Testis (tissue), 3 donors: Measurements from ENCODE around the gene GMDS. TPM values are rescaled to one million over a fixed set of nuclear protein-coding genes. Genes with fewer than 3 reads are reported as not detected.

Source experiments
- DNase-seq: peaks from one replicate; pipeline ENCODE4 v3.0.0-alpha.2; 2019
- H3K27ac ChIP-seq, 2 donors: fragments of 200-600 bp; sonication (generic); one replicate each; pipeline ENCODE4 v1.5.1; 2019
- H3K27me3 ChIP-seq: fragments of 200-600 bp; sonication (generic); one replicate; pipeline ENCODE4 v1.5.1; 2019
- H3K36me3 ChIP-seq: fragments of 200-600 bp; sonication (generic); one replicate; pipeline ENCODE4 v1.5.1; 2017; ENCODE audit warnings: low read depth; ENCODE audit errors: missing control alignments
- H3K4me1 ChIP-seq: fragments of 200-600 bp; sonication (generic); one replicate; pipeline ENCODE4 v1.5.1; 2019
- H3K4me3 ChIP-seq, 2 donors: fragments of 200-600 bp; sonication (generic); one replicate each; pipeline ENCODE4 v1.5.1; 2017 to 2019
- H3K9me3 ChIP-seq: fragments of 200-600 bp; sonication (generic); one replicate; pipeline ENCODE4 v1.5.1; 2017
- CTCF ChIP-seq, 3 experiments: fragments of 450-650 bp in 2 of 3; fragments of 200-600 bp in 1 of 3; sonication (generic) in 1 of 3; IDR thresholded peaks; one replicate each; pipeline ENCODE4 v1.5.1; 2016 to 2019; ENCODE audit warnings: antibody characterized with exemption in 3 of 3, mild to moderate bottlenecking in 2 of 3, moderate library complexity in 1 of 3
- POLR2A ChIP-seq: fragments of 450-650 bp; IDR thresholded peaks from one replicate; pipeline ENCODE4 v1.6.1; 2017; ENCODE audit warnings: antibody characterized with exemption, mild to moderate bottlenecking, moderate library complexity
- WGBS, 2 donors: methylation state at CpG; one replicate each; pipeline ENCODE4 v1.1.5; 2018; 5-methylcytosine and 5-hydroxymethylcytosine counted together
- intact Hi-C: fragments of 100-400 bp; cut with DNase I; formaldehyde crosslinking; loops from one replicate; pipeline ENCODE4 v1.15.1; 2023; ENCODE audit warnings: low total_unique reads
- polyA plus RNA-seq: library from polyadenylated mRNA; stranded (reverse); fragments of 350-450 nt; fragmentation: Illumina TruSeq; extraction: RNeasy Lipid Tissue Mini Kit (QIAGEN cat#74804); gene quantifications from one replicate; pipeline ENCODE4 v1.2.3, GENCODE V29; 2014; ENCODE audit warnings: low read depth, low replicate concordance; ENCODE audit not compliant: insufficient read depth
- total RNA-seq, 2 donors: library from RNA; depleted of rRNA; stranded (reverse); fragments of >200 nt; gene quantifications; one replicate each; pipeline ENCODE4 v1.2.3, GENCODE V29; 2016

Gene GMDS
- total and polyA plus RNA-seq, 3 donors from 2014 or later, result 19.6 to 31.1 (median 22.2) TPM

GRCh38 chr6:1636272-1636825, 609.1 kb downstream of the GMDS start:
- no peaks in the 10 kb centered on the region for H3K27me3 ChIP-seq
- no peak overlapping the region for H3K4me3 ChIP-seq
- H3K4me1 ChIP-seq, result no peaks in the 10 kb centered on the region
- no peaks in the 10 kb centered on the region for H3K9me3 ChIP-seq
- H3K27ac ChIP-seq, result no peak overlapping the region
- no peaks in the 10 kb centered on the region for H3K36me3 ChIP-seq
- TF ChIP-seq POLR2A, result no peak
- no peak for TF ChIP-seq CTCF (IDR thresholded peaks at IDR 0.05)
- DNase-seq, result no peak
- 96 to 100% methylated on average over 7 to 9 of the region's 9 CpGs for WGBS, 2 donors
- intact Hi-C loops, result no loop called here

GRCh38 chr6:1635305-1636010, 609.9 kb downstream of the GMDS start:
- intact Hi-C loops, result no loop called here
- Histone ChIP-seq H3K27me3 (no peaks in the 10 kb centered on the region), H3K36me3 (no peaks in the 10 kb centered on the region), H3K9me3 (no peaks in the 10 kb centered on the region), H3K4me3 (no peak overlapping the region), H3K4me1 (no peaks in the 10 kb centered on the region), H3K27ac (no peak overlapping the region)
- WGBS, 2 donors, result 85 to 94% methylated on average over 23 of the region's 23 CpGs
- TF ChIP-seq POLR2A, result no peak
- no peak for TF ChIP-seq CTCF (IDR thresholded peaks at IDR 0.05)
- no peak for DNase-seq

- DNase-seq, result no peak
- Histone ChIP-seq H3K27ac (no peak overlapping the region), H3K4me3 (no peak overlapping the region), H3K4me1 (no peaks in the 10 kb centered on the region), H3K27me3 (no peaks in the 10 kb centered on the region), H3K9me3 (no peaks in the 10 kb centered on the region), H3K36me3 (no peaks in the 10 kb centered on the region)
- WGBS, 2 donors, result 89 to 97% methylated on average over 4 of the region's 4 CpGs
- intact Hi-C loops, result no loop called here
- TF ChIP-seq CTCF (IDR thresholded peaks at IDR 0.05) (no peak), POLR2A (no peak)
These were observed 611.3 kb downstream of the GMDS start for GRCh38 chr6:1634081-1634480.

- H3K4me1 ChIP-seq, result no peaks in the 10 kb centered on the region
- no peak for DNase-seq
- H3K36me3 ChIP-seq, result no peaks in the 10 kb centered on the region
- no peak overlapping the region for H3K27ac ChIP-seq
- no peaks in the 10 kb centered on the region for H3K9me3 ChIP-seq
- intact Hi-C loops, result no loop called here
- 91 to 96% methylated on average over 11 to 16 of the region's 16 CpGs for WGBS, 2 donors
- no peak overlapping the region for H3K4me3 ChIP-seq
- TF ChIP-seq CTCF (IDR thresholded peaks at IDR 0.05) (no peak), POLR2A (no peak)
- H3K27me3 ChIP-seq, result no peaks in the 10 kb centered on the region
These were observed 611.9 kb downstream of the GMDS start for GRCh38 chr6:1633366-1634021.
